ENCODE results near the gene GLP1R.

DNA sequence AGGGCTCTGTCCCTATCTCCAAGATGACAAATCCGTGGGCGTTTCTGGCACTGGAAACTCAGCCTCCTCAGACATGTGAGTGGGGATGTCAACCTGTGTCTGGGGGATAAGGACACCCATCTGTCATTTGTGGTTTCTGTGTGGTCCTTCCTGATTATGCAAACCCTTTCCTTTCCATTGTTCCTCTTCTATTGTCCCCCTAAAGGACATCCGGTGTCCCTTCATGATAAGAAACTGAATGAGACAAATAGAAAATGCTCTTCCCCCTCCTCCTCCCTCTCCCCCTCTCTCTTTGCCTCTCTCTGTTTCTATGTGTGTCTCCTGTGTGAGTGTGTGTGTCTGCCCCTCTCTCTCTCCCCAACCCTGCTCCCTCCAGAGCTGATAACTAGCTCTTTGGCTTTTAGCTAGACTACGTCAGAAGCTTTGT lies 11.5 kb upstream of the GLP1R start:
- TF ChIP-seq CTCF (IDR thresholded peaks at IDR 0.05; ENCODE audit: insufficient read depth, low read length, poor library complexity, severe bottlenecking) (no peak), EZH2phosphoT487 (conservative IDR thresholded peaks at IDR 0.05; ENCODE audit: low read length) (no peak)
